ENCODE measurements around the gene PCDHB8.

- TF ChIP-seq CTCF (IDR thresholded peaks at IDR 0.05; ENCODE audit: poor library complexity, severe bottlenecking) (peak; percentile 56), EP300 (conservative IDR thresholded peaks at IDR 0.05; ENCODE audit: poor library complexity, severe bottlenecking) (no peak), POLR2AphosphoS5 (IDR thresholded peaks at IDR 0.05) (no peak), RAD21 (conservative IDR thresholded peaks at IDR 0.05) (peak; percentile 59), SMC3 (conservative IDR thresholded peaks at IDR 0.05; ENCODE audit: poor library complexity) (peak; percentile 30), MXI1 (conservative IDR thresholded peaks at IDR 0.05; ENCODE audit: poor library complexity, severe bottlenecking) (no peak)
These were observed 14.6 kb downstream of the PCDHB8 start, which contains the start of gene PCDHB10 for GRCh38 chr5:141192110-141192725.
